Measurements from ENCODE around the gene NOTUM.

Gene NOTUM

DNA sequence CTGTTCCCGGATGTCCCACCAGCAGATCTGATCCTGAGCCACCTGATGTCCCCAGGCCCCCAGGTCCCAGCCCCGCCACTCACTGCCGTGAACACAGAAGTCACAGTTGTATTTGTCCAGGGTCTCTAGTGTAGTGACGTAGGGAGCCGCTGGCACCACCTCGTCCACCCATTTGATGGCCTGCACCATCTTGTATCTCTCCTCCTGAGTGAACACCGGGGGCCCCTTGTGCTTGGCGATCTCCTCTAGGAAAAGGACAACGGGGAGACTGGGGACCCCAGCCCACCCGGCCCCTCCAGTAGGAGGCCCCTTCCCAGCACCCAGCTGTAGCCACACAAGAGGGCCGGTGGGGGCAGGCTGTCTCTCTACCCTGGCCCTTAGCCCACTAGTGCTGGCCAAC, 52.2 kb downstream of the NOTUM start:
- no peak for DNase-seq

DNA sequence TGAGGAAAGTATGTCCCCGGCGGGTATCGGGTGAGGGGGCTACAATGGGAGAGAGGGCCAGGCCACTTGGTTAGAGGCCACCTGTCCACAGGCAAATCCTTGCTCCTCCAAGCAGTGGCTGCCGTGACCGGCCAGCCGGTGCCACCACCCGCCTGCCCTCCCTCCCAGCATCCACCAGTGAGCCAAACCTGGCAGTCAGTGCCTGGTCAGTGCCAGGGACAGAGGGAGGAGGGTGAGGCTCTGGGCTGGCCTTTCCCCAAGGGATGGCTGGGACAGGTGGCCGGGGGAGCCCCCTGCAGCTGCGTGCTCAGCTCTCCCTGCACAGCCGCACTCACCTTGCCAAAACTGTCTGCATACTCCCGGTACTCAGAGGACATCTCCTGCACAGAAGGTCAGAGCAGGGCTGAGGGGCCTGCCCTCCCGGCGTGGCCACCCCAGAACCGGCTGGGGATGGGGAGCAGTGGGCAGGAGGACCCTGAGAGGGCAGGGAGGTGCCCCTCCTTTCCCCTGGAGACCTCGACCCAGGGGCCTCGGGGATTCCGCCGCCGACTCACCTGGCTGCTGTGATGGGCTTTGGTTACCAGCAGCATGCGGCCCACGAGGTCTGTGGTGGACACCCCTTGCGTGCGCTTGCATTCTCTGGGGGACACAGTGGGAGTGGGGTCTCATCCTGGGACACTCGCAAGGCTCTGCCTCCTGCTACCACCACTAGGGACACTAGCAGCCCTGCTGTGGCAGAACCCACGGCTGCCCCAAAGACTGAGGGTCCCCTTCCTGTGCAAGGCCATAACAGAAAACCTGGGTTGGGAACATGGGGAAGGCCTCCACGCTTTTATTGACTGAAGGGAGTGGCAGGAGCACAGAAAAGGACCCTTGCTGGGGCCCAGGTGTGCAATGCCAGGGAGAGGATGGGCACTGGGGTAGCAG, 53.5 kb downstream of the NOTUM start:
- DNase-seq, result no peak

DNA sequence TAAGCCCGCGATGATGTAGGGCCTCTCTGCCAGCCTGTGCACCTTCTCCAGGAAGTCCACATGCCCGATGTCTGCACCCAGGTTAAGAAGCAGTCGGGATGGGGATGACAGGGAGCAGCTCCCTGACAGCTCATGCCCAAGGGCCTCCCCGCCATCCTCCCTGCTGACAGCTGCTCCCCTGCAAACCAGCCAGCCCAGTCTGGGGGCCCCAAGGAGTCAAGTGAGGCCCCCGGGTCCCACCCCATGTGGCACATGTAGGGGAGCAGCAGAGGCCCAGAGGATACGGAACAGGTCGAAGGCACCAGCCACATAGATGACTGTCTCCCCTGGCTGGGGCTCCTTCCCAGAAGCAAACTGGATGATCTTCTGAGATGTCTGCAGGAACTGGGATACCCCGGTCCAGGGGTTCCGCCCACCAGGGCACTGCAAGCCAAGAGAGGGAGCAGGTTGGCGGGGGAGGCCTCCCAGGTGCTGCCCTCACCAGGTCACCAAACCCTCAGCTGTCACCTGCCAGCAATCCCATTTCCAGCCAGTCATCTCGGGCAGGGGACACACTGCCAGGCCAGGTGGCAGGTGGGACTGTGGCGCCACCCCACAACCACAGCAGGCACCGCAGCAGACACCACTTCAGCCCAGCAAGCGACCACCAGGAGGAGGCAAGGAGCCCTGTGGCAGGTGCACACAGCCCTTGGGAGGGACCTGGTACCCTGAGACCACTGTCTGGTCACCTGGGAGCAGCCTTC, 54.3 kb downstream of the NOTUM start:
- no peak for DNase-seq

DNA sequence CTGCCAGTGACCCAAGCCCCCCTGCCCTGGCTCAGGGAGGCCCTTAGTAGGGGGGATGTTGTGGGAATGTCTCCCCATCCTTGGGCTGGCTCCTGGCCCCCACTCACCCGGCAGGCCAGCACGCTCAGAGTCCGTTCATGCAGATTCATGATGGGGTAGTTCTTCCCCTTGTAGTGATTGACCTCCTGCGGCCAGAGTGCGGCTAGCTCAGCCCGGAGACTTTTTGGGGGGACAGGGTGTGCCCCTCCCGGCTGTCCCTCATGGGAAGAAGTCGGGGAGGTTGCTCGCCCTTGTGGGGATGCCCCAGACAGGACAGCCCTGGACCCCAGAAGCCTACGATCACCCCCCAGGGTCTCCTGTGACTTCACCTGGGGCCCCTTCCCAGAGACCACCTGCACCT, 55.0 kb downstream of the NOTUM start:
- no peak for DNase-seq

DNA sequence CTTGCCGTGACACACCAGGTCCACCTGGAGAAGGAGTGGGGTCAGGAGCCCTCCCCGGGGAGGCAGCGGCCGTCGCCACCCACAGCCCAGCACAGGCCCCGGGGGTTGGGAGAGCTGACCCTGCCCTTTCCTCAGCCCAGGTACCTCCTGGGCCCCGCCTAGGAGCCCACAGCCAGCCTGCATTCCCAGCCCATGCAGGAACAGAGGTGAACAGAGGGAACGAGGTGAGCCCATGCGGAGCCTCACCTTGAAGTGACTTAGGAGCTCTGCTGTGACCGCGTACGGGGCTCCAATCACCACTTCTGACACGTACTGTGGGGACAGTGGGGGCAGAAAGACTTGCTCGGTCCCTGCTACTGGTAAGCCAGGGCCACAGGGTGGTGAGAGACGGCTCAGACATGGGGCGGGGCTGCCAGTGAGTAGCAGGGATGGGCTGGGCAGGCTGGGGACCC, 55.5 kb downstream of the NOTUM start:
- DNase-seq, result no peak

DNA sequence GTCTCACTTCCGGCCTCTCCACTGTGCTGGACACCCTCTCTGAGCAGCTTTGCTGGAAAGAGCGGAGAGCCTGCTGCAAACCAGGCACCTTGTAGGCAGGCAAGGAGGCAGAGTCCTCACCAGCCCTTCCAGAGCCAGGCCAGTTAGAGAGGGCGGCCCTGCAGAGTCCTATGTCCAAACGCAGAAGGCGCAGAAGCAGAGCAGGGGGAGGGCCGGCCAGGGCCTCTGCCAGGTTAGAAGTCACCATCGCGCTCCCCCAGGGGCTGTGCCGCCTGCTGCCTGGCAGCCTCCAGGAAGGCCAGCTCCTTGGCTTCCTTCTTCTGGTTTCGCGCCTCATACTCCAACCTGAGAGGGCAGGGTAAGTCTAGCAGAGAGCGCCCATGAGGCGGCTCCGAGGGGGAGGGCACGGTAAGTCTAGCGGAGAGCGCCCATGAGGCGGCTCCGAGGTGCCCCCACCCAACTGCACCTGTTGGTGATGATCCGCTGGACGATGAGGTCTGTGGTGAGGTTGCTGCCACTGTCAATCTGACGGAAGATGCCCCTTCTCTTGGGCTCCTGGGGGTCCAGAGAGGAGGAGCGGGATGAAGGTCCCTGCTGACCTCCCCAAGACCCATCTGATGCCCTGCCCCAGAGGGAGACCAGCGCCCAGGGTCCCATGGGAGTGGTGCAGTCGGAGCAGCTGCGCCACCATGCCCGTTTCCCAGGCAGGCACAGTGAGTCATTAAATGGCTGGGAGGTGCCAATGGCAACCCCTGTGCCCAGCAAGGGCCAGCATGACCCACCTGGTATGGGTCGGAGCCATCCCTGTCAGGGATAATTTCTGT, 56.2 kb downstream of the NOTUM start:
- no peak for DNase-seq

DNA sequence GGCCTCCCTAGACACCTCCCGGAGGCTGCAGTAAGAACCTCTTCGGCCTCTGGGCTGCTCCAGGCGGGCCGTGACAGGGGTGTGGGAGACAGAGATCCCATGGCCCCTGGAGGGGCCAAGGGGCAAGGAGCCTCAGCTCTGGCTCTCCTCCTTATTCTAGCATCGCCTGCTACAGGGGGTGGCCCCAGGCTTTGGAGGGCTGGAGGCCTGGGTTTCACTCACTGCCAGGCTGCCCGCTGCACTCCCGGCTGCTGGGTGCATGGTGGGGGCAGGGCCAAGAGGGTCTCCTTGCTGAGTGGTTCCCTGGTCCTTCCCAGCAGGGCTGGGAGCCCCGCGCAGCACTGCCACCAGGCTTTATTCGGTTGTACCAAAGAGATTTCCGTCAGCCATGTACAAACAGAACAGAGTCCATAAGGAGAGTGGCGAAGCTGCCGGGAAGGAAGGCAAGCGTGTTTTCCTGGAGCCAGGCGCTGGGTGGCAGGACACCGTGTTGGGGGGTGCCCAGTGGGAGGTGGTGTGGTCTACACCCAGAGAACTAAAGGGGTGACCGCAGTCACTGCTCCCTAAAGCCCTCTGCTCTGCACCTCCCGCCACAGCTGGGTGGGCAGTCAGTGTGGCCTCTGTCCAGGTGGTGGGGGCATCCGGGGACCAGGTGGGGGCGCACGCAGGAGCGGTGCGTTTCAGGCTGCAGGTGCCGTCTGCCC, 56.9 kb downstream of the NOTUM start:
- no peak for DNase-seq

DNA sequence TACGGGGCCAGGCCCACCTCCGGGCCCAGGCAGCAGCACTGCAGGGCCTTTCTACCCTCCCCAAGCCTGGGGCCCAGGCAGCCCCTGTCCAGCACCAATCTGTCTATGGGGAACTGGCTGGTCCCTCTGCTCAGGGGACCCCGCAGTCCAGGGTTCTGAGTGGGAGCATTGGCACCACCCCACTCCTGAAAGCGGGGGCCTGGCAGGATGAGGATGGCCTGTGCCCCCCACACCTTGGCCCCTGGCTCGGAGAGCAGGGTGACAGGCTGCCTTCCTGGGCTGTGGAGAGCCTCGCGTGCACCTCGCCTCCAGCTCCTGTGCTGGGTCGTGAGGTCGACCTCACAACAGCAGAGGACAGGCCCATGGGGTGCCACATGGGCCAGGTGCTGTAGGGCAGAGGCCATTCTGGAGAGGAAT, 57.6 kb downstream of the NOTUM start:
- DNase-seq, result no peak

DNA sequence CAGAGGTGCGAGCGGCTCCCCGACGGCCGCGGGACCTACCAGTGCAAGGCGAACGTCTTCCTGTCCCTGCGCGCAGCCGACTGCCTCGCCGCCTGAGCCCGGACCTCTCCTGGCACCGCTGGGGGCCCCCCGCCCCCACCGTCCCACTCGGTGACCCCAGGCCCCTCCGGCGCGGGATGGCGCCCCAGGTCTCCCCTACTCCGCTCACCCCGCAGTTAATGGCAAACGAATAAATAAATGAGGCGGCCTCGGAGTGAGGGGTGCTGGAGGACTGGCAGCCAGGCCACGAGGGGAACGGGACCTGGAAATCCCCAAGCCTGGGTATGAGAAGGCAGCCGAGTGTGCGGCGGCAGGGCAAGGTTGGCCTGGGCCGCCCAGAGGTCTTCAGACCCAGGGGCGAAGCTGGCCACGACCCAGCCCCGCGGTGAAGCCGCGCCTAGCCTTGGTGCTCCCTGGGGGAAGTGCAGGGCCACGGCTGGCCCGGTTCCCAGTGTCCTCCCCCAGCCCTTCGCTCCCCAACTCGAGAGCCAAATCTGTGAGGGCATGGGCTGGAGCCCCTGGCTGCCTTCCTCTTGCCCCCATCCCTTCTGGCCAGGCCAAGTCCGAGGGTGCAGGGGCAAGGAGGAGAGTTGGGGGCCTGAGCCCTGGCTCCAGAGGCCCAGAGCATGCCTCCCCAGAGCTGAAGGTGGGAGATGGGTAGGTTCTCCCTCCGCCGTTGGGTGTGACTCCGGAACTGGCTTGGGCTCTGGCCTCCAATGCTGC, 58.2 kb downstream of the NOTUM start:
- DNase-seq, result no peak

Data from fibroblast of upper back skin (primary cell).